Suppressor macrophage treated with lipopolysaccharide for 4 hours (primary cell): ENCODE results near the gene CAMTA1.
"Not testable (repeated sequence)": the region's sequence is repeated elsewhere in the genome, so short reads cannot be mapped to it uniquely, and the experiment has no call there.

Experiments
- DNase-seq: peaks from one replicate; pipeline ENCODE4 v3.0.0-alpha.2; 2020

Gene CAMTA1

DNA sequence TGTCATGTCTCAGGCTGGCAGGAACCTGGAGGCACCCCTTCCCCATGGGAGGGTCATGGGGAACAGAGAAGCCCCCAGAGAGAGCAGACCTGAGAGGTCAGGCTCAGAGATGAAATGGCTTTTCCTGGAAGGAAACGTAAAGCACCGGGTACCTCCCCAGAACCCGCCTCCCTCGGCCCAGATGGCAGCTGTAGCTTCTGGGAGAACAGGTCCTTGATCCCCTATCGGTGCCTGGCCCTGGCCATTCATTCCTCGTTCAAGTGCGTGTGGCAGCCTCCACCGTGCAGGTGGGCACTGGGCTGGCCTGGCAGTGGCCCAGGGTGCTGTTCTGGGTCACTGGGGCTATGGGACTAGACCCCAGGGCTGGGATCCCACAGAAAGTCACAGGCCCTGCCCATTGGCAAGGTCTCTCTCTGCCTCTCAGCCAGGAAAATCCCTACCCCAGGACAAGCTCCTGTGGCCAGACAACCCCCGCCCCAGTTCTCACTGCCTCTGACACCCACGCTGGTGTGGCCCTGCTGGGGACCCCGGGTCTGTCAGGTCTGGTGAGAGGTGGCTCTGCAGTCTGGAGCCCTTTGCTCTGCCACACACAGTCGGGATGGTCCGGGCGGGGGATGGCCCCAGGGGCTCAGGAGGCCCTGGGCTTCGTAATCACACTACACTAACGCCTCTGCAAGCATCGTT lies 802.7 kb downstream of the CAMTA1 start:
- DNase-seq, result no peak

DNA sequence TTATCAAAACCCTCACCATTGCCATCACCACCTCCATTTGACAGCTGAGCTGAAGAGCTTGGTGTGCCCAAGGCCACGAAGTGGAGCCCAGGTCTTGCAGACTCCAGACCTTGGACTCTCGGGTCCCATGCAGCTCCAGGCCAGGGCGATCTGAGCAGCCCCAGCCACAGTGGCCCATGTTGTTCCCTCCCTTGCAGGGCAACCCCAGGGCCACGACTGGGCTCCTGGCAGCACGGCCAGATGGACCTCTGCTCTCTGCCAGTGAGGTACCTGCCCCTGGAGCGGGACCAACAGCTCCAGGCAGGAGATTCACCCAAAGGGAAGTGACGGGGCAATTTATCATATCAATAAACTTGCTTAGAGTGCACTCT lies 803.2 kb downstream of the CAMTA1 start:
- no peak for DNase-seq

DNA sequence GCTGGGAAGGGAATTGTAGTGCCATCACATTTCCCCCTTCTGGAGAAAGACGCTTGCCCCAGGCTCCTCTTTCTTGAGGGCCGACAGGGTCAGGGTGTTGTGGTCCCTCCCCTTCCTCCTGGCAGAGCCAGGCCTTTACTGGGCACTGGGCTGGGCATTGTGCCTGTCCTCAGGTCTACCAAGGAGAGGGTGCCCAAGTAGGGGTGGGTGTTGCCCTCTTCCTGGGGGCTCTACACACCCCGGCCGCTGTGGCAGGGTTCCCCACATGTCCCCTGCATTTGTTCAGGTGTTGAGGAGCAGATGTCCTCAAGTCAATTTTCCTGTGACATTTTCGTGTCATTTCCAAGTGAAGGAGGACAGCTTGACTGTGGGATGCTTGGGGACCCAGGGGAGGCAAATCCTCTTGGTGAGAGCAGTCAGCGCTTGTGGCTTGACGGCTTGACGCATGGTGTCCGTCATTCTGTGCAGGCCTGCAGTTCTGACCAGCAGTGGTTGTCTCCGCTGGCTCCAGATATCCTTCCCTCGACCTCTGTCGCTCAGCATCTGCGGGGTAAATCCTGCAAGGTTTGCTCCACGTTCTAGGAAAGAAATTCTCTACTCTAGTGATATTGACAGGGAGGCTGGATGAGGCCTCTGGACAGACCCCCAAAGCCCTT lies 804.0 kb downstream of the CAMTA1 start:
- DNase-seq, result no peak

DNA sequence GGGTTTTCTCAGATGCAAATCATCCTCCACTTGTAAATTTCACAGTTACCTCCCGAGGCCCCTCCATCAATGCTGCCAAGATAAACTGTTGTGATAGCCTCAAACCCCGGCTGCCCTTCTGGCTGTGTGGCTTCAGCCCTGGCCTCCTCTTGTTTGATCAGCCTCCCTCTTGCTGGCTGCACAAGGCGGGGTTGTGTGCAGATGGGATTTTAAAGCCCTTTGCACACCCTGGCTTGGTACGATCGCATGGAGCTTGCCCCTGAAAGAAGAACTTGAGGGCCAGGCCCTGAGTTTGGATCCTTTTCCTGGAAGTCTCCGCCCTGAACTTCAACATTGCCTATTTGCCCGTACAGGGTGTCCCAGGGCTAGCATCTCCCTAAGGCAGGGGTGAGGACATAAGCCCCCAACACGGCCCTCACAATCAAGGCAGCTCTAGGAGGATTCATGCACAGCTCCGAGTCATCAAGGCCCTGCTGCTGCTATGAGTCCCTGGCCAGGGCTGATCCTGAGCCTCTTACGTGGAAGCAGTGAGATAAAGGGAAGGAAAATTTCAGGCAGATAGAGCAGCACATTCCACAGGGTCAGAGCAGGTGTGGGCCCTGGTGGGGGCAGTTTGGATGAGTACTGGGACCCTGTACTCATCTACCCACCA lies 804.6 kb downstream of the CAMTA1 start:
- no peak for DNase-seq

DNA sequence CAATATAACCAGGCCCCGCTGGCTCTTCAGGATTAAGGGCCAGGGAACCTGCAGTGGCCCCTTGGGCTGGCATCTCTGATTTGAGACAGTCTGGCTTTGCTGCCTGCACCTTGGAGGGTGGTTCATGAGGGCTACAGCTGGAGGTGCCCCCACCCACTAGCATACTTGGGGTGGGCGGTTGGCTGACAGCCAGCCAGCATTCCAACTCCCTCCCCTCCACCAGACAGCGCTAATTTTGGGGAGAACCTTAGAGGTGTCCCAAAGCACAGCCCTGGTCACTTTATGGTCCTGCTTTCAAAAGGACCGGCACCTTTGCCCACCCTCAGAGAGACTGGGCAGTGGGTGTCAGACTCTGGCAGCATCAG lies 805.2 kb downstream of the CAMTA1 start:
- no peak for DNase-seq

DNA sequence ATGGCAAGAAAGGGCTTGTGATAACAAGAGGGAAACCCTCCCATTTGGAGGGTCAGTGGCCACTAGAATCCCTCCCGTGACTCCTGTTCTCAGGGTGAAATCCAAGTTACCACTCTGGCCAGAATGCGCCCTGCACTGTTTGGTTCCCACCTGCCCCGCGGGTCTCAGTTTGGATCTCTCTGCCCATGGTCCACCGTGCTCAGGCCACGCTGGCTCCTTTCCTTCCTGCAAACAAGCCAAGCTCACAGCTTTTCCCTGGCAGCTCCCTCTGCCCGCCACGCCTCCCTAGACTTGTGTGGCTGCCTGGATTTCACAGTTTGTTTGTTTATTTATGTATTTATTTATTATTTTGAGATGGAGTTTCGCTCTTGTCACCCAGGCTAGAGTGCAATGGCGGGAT lies 806.3 kb downstream of the CAMTA1 start:
- DNase-seq, result no peak

DNA sequence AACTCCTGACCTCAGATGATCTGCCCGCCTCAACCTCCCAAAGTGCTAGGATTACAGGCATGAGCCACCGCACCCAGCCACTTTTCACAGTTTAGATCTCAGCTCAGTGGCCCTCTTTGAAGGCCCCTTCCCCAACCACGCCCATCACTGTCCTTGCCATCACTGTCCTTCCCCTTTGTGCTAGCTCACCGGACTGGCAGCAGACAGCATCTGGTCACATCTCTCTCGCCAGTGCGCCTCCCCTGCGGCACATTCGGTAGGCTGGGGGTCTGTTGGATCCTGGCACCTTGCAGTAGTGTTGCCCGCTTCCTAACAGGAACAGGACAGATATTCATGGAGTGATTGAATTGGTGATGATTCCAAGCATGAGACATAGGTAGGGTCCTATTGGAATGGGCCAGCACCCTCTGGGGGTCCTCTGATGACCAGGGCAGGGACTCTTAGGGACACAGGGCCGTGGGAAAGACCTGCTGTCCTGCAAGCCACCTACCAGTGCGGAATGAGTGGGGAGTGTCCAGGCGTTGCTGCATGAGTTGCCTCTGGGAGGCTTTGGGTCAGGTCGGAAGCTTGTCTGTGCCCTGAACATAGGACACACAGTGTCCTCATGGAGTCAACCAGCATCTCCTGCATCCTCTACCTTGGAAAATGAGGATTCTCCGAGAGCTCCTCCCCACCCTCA lies 807.0 kb downstream of the CAMTA1 start:
- no peak for DNase-seq

DNA sequence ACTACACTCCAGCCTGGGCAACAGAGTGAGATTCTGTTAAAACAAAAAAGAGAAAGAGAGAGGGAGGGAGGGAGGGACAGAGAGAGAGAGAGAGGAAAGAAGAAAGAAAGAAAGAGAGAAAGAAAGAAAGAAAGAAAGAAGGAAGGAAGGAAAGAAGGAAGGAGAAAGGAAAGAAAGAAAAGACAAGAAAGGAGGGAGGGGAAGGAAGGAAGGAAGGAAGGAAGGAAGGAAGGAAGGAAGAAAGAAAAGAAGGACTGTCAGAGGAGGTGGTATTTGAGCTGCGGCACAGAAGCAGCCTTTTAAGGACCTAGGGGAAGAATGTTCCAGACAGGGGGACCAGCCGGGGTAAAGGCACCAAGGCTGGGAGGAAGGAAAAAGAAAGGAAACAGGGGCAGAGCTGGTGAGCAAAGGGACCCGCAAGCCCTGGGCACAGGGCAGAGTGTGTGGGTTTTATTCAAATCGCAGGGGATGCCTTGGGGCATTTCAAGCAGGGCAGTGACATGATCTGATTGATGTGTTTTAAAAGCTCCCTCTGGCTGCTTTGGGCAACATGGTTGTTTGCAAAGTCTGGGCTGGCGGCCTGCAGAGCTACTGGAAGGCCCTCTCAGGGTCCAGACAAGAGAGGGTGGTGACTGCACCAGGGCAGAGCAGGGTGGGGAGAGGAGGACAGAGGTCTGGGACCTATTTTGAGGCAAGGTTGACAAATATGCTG lies 808.9 kb downstream of the CAMTA1 start:
- DNase-seq, result no peak

DNA sequence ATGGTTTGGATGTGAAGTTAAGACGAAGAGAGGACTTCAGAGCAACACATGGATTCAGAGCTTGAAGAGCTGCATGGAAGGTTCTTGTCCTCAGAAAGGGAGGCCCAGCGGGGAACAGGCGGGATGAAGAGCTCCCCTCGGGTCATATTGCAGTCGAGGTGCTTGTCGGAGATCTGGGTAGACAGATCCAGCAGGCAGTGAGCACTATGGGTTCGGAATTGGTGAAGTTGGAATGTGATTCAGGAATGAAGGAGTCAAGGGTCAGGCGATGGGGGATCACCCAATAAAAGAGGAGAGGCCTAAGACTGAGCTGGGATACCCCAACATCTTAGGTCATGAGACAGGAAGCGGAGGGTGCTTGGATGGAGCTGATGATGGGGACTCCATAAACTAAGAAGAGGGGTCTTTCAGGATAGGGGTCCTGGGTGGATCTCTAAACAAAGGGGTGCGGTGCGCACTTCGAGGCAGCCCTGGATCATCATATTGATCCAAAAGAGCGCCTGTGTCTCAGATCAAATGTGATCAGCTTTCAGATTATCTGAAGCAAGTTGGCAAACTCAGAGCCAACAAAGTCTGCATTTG lies 809.6 kb downstream of the CAMTA1 start:
- DNase-seq, result no peak

DNA sequence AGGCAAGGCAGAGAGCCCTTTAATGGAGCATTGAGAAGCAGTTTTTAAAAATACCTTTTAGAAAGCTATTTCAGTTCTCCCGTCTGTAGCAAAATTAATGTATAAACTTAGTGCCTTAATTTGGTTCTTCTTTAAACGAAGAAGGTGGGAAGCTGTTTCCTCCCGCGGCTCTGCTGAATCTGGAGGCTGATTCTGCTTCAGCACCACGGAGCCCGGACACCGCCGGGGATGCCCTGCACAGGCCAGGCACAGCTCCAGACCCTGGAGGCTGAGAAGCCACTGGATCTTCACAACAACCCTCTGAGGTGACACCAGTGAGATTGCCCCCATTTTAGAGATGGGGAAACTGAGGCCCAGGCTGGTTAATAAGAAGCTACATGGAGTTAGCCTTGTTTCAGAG lies 810.1 kb downstream of the CAMTA1 start:
- no peak for DNase-seq

DNA sequence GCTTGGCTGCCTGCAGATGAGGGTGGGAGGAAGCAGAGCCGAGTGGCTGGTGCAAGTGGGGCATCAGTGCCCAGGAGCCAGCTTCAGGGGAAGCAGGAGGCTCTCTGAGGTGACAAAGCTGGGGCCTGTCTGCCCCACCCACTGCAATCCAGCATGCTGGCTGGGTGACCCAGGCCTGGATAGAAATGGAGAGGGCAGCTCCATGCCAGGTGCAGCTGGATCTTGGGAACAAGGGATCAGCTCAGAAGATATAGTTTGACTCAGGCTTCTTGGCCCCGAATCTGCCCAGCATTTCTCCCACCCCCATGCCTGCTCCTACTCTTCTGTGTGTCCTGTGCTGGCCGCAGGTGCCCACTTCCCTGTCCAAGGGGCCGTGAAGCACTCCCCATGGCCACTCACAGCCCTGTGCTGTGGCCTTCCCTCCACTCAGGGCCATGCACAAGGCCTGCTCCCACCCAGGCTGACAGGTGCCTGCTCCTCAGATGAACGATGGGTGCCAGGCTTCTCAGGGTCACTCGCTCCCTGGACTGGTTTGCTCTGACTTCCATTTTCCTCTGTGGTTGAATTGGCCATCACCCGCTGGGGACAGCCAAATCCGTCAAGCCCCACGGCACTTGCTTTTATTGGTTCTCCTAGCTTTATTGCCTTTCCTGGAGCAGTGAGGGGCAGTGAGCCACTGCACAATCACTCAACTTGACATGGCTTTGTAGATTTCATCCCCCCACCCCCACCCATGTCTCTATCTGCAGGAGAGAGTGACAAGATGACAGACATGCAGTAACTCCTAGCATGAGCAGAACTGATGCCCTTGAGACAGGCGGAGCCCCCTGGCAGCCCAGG lies 811.1 kb downstream of the CAMTA1 start:
- no peak for DNase-seq

DNA sequence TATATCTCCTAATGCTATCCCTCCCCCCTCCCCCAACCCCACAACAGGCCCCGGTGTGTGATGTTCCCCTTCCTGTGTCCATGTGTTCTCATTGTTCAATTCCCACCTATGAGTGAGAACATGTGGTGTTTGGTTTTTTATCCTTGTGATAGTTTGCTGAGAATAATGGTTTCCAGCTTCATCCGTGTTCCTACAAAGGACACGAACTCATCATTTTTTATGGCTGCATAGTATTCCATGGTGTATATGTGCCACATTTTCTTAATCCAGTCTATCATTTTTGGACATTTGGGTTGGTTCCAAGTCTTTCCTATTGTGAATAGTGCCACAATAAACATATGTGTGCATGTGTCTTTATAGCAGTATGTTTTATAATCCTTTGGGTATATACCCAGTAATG lies 812.8 kb downstream of the CAMTA1 start:
- not testable (repeated sequence) for DNase-seq

DNA sequence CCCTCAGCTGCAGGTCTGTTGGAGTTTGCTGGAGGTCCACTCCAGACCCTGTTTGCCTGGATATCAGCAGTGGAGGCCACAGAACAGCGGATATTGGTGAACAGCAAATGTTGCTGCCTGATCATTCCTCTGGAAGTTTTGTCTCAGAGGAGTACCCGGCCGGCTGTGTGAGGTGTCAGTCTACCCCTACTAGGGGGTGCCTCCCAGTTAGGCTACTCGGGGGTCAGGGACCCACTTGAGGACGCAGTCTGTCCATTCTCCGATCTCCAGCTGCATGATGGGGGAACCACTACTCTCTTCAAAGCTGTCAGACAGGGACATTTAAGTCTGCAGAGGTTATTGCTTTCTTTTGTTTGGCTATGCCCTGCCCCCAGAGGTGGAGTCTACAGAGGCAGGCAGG lies 819.7 kb downstream of the CAMTA1 start:
- DNase-seq, result not testable (repeated sequence)

DNA sequence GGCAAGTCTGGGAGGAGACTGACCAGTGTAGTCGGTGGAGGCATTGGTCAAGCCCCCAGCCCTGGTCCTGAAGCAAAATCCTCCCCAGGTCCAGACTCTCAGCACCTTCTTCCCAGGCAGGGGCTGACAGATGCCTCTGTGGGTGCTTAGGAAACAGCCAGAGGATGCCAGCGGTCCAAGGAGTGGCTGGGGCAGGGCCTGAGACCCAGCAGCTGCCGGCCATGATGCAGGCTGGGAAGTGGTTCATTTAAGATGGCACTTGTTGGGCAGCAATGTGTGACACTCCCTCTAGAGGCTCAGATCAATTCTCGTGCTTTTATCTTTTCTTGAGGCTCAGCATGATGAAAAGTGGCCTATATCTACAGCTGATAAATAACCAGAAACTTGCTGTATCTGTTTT lies 820.8 kb downstream of the CAMTA1 start:
- DNase-seq, result no peak

DNA sequence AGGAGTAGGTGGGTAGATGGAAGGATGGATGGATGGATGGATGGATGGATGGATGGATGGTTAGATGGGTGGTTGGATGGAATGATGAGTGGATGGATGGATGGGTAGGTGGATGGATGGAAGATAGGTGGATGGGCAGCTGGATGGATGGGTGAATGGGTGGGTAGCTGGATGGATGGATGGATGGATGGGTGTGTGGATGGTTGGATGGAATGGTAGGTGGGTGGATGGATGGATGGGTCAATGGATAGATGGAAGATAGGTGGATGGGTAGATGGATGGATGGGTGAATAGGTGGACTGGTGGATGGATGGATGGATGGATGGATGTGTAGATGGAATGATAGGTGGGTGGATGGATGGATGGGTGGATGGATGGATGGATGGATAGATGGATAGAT lies 821.8 kb downstream of the CAMTA1 start:
- DNase-seq, result no peak

DNA sequence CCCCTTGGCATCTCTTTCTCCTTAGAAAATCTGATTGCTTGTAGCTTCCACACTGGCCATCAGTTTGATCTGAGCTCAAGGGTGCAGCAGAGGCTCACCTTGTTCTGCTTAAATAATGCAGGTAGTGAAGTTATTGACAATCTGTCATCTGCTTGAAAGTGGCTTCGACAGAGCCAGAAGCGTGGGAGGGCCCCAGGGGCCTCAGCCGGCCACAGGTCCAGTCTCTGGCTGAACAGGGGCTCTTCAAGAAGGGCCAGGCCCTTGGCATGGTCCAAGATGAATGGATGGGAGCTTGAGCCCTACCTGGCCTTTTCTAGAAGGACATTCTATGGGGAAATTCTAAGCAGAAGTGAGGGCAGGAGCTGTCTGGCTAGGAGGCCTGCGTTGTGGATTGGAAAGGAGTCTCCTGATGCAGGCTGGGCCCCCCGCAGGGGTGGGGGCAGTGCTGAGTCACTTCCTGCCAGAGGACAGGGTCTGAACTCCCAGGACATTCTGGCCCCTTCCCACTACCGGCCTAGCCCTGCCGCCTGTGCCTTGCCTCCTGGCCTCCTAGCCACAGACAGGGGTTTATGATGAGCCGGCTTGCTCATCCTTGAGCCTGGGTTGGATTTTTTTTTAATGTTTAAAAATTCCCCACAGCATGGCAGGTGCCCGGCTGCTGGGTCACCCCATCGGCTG lies 823.5 kb downstream of the CAMTA1 start:
- no peak for DNase-seq

DNA sequence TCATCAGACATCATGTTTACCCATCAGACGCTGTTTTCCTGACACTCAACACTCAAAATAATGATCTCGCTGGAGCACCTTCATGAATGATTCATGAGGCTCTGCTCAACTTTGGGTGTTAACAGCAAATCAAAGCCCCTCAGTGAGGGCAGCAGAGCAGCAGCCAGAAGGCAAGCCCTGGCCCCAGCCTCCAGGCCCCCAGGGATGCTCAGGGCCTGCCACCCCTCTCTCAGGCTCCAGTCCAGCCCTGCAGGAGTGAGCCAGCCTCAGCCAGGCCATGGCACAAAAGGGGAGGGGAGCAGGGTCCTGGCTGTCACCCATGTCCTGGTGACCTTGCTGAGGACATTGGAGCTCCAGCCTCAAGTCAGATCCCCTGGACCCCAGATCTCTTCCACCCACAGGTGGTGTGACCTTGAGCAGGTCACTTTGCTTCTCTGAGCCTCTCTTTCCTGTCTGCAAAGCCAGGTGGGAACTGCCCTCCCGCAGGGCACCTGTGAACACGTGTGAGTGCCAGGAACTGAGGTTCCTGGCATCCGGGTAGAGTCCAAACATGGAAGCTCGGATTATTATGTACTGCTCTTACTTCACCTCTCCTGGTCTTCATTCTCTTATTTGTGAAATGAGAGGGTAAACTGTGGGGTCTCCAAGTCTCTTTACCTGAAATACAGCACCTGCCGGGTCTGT lies 824.2 kb downstream of the CAMTA1 start:
- DNase-seq, result no peak

DNA sequence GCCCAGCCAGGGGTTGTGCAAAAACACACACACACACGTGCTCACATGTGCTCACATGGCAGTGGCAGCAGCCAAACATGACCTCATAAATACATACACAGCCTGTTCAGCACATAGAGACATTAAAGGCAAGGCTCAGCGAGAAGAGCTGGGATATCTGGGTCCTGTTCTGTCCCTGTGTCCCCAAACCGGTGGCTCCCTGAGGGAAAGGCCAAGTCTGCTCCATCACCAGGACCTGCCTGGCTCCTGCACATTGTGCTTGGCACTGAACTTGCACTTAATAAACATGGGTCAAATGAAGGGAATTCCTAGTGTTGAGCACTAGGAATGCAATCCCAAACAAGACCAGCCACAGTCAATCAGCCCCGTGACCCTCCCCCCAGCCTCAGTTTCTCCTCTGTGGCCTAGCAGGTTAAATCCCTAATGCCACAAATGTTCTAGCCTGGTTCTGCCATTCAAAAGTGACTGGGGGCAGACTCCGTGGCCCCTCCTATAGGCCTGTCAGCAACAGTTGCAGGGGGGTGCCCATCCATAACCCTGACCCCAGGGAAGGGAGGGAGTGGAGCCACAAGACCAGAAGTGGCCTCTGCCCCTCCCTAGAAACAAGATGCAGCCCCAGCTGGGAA lies 825.0 kb downstream of the CAMTA1 start:
- DNase-seq, result no peak

DNA sequence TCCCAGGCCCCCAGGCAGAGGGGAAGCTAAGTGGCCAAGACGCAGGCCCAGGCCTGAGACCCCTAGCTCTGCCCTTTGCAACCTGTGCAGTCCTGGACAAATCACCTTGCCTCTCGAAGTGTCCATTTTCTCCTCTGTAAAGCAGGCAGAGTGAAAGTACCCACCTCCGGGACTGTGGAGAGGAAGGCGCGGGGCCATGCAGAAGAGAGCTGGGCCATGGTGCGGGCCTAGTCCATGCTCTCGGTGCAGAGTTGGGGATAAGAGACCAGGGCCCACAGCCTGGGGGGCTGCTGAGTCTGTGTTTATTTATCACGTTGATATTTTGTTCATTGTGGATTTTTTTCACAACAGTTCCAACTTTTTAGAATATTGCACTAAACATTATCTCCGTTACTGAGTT lies 825.7 kb downstream of the CAMTA1 start:
- no peak for DNase-seq

DNA sequence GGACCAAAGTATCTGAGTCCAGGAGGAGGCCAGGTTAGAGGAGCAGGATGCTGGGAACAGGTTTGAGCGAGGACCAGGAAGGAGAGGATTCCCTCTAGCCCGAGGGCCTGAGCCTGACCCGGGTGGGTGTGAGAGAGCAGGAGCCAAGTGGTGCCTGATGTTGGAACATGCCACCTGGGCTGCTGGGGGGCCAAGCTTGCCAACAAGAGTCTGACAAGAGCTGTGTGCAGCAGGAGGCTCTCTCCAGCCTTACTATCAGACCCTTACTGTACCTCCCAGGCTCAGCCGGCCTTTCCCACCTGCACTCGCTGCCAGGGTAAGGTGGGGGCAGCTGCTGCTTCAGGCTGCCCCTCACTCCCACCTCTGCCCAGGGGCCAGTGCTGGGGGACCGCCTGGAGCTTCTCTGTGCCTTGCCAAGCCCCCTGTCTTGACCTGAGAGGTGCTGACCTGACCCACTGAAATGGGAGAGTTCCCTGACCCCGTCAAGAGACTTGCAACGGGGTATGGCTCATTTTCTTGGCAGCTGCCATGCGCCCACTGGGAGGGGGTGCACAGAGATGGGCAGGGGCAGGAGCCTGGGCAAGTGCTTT lies 826.3 kb downstream of the CAMTA1 start:
- DNase-seq, result no peak
